T47D (cell line): ENCODE results near the gene BCAS1.

Source experiments
- DNase-seq, 2 experiments: peaks; one replicate each; pipeline versions ENCODE4 v3.0.0 to v3.0.0-alpha.2; 2011 to 2012; ENCODE audit warnings: low read depth in 1 of 2, low spot score in 1 of 2
- JUND ChIP-seq: IDR thresholded peaks from 2 replicates; pipeline ENCODE4 v1.6.1; 2012; ENCODE audit warnings: low read depth
- in situ Hi-C: cut with HindIII; loops from 2 replicates; pipeline ENCODE4 v1.10.0; 2016; ENCODE audit warnings: low sequenced_read_pairs, low pct_unique_long_range_greater_than_20kb

The BCAS1 gene

DNA sequence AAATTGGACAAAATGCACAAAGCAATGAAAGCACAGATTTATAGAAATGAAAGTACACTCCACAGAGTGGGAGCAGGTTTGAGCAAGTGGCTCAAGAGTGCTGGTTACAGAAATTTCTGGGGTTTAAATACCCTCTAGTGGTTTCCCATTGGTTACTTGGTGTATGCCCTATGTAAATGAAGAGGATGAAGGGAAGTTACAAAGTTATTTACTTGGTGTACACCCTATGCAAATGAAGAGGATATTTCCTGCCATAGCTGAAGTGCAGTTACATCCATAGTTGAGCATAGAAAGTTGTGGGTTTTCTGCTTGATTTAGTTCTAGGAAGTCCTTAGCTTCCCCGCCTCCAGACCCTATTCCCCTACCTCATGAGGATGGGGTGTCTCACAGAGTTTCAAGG is 22.7 kb downstream of the BCAS1 start:
- no peak for TF ChIP-seq JUND
- DNase-seq, result no peak
- in situ Hi-C loops, result no loop called here

DNA sequence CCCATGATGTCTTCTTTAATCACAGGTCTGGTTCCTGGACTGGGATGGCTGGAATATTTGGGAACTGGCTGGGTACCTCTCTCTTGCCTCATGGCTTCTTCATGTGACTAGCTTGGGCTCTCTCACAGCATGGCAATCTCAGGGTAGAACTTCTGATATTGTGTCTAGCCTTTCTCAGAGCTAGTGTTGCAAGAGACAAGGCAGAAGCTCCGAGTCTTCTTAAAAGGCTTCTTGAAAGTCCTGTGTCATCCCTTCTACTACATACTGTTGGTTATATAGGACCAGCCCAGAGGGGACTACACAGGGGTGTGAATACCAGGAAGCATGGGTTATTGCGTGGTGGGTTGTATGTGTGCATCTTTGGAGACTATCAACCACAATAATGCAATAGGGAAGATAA is 23.3 kb downstream of the BCAS1 start:
- DNase-seq, result no peak
- no peak for TF ChIP-seq JUND
- in situ Hi-C loops, result no loop called here

- no peak for TF ChIP-seq JUND
- no peak for DNase-seq
- in situ Hi-C loops, result no loop called here
Observed at GRCh38 chr20:54044156-54044555, 26.2 kb downstream of the BCAS1 start.

- DNase-seq, result no peak
- in situ Hi-C loops, result no loop called here
- TF ChIP-seq JUND, result no peak
Observed at GRCh38 chr20:54043076-54043967, 27.1 kb downstream of the BCAS1 start.

- in situ Hi-C loops, result no loop called here
- no peak for TF ChIP-seq JUND
- DNase-seq, result no peak
Observed at GRCh38 chr20:54042021-54042420, 28.4 kb downstream of the BCAS1 start.

- in situ Hi-C loops, result no loop called here
- no peak for DNase-seq
- TF ChIP-seq JUND, result no peak
Observed at GRCh38 chr20:54041336-54041735, 29.1 kb downstream of the BCAS1 start.

DNA sequence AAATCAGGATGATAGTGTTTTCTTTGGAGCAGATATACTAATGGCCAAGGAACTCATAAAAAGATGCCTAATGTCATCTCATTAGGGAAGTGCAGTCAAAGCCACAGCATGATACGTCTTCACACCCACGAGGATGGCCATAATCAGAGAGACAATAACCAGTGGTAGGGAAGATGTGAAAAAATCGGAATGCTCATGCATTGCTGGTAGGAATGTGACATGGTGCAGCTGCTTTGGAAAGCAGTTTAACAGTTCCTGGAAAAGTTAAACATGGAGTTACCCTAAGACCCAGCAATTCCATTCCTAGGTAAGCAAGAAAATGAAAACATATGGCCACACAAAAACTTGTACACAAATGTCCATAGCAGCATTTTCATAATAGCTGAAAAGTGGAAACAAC is 29.9 kb downstream of the BCAS1 start:
- no peak for DNase-seq
- in situ Hi-C loops, result no loop called here
- no peak for TF ChIP-seq JUND

GRCh38 chr20:54038961-54039360 is 31.4 kb downstream of the BCAS1 start:
- in situ Hi-C loops, result no loop called here
- no peak for DNase-seq
- TF ChIP-seq JUND, result no peak

GRCh38 chr20:54037525-54037924 is 32.9 kb downstream of the BCAS1 start:
- TF ChIP-seq JUND, result no peak
- no peak for DNase-seq
- in situ Hi-C loops, result no loop called here

GRCh38 chr20:54029643-54030042 is 40.8 kb downstream of the BCAS1 start:
- no peak for TF ChIP-seq JUND
- in situ Hi-C loops, result no loop called here
- DNase-seq, result no peak

DNA sequence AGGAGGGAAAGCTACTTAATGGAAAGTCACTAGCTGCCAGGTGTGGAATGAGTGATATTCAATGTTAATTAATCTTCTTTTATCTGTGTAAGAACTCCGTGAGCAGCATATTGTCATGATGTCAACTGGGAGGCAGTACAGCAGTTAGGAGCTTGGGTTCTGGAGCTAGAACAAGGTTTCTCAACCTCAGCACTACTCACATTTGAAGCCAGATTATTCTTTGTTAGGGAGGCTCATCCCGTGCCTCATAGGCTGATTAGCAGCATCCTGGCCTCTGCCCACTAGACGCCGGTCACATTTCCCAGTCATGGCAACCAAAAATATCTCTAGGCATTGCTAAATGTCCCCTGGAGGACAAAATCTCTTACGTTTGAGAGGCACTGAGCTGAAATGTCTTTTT is 41.2 kb downstream of the BCAS1 start:
- TF ChIP-seq JUND, result no peak
- DNase-seq, result no peak
- in situ Hi-C loops, result no loop called here

GRCh38 chr20:54028276-54029011 is 42.0 kb downstream of the BCAS1 start:
- no peak for DNase-seq
- TF ChIP-seq JUND, result no peak
- in situ Hi-C loops, result no loop called here

- no peak for DNase-seq
- TF ChIP-seq JUND, result no peak
- in situ Hi-C loops, result no loop called here
Observed at GRCh38 chr20:54027704-54028103, 42.7 kb downstream of the BCAS1 start.
